Measurements from ENCODE around the gene TMEM80. TPM values are rescaled to one million over a fixed set of nuclear protein-coding genes. Genes with fewer than 3 reads are reported as not detected.

The TMEM80 gene
- total and polyA plus RNA-seq, 2 of the 4 experiments (the other 2 are of a cell fraction): 5.6 to 21.7 TPM

DNA sequence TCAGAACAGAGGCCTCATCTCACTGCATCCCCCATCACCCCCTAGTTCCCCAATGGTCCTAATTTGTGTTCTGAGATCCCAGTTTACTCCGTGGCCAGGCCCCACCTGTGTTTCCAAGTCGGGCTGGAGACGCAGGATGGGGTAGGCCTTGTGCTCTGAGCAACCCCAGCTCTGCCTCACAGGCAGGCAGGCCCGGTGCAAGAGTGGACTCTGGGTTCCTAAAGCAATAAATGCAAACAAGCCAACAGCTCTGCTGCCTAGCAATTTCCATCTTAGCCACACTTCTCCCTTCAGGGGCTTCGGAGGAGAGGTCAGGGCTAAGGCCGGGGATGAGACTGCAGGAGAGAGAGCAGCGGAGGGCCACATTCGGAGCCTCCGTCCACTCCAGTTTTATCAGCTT is 7.9 kb downstream of the TMEM80 start:
- H2BK5ac ChIP-seq (ENCODE audit: low read depth, low read length, poor library complexity, severe bottlenecking): no peak overlapping the region
- dilution Hi-C loops (cut with HindIII; ENCODE audit: low sequenced_read_pairs, unreplicated experiment): no loop called here
- WGBS, 2 experiments (ENCODE audit: extremely low coverage in 2 of 2, insufficient read length in 1 of 2): 93% methylated on average over 2 of the region's 9 CpGs; no CpG with 5 or more reads in 1 of the 2 experiments
- H3K79me1 ChIP-seq (ENCODE audit: low read depth in 1 of 2, low read length in 2 of 2): peaks cover 16 to 70% of the 10 kb centered on the region in 2 experiments
- no peak overlapping the region for H2BK15ac ChIP-seq (ENCODE audit: low read depth, low read length)
- no peak overlapping the region for H4K91ac ChIP-seq (ENCODE audit: insufficient read depth, low read depth, low read length)
- H3K14ac ChIP-seq (replicated peaks; ENCODE audit: low read depth, low read length): no peak overlapping the region
- no peak overlapping the region for H2AK9ac ChIP-seq (replicated peaks; ENCODE audit: low read depth, low read length, poor library complexity)
- in situ Hi-C loops (cut with MboI; ENCODE audit: low sequenced_read_pairs): no loop called here
- no peak overlapping the region for H2AFZ ChIP-seq (replicated peaks; ENCODE audit: low read length, poor library complexity)
- ChIA-PET CTCF (no interaction called here), POLR2A (ENCODE audit: unreplicated experiment) (interaction anchor here (0.6 kb wide), 1 partner anchor 89 kb away, joined by 3 read pairs; no protein-coding TSS in a partner anchor)
- H3K27ac ChIP-seq (ENCODE audit: insufficient read depth, low read length): no peak overlapping the region
- no peak overlapping the region for H3K23ac ChIP-seq (ENCODE audit: low read depth, low read length)
- H2BK120ac ChIP-seq (ENCODE audit: low read depth, low read length): no peak overlapping the region
- H4K8ac ChIP-seq (ENCODE audit: low read depth in 2 of 2, low read length in 2 of 2): no peak overlapping the region
- intact Hi-C loops (cut with micrococcal nuclease): no loop called here
- peaks cover 12% of the 10 kb centered on the region for H4K20me1 ChIP-seq (ENCODE audit: insufficient read depth, low read length)
- no peak overlapping the region for H3K4me3 ChIP-seq (ENCODE audit: insufficient read depth, low read depth, low read length)
- no peak for DNase-seq
- H4K5ac ChIP-seq (ENCODE audit: low read depth, low read length): no peak overlapping the region
- no peak overlapping the region for H3K4me2 ChIP-seq (ENCODE audit: low read depth, low read length)
- no peak overlapping the region for H3K9ac ChIP-seq (ENCODE audit: low read depth, low read length)
- peaks cover 21% of the 10 kb centered on the region; the same call in 1 of the 2 replicates for H3K36me3 ChIP-seq (ENCODE audit: control insufficient read depth, insufficient read depth, low read length)
- no peak overlapping the region for H3K56ac ChIP-seq (ENCODE audit: extremely low read depth, insufficient read depth, low read length)
- no peak for ATAC-seq (ENCODE audit: low read depth)
- H3K18ac ChIP-seq (ENCODE audit: low read depth, low read length): no peak overlapping the region
- TF ChIP-seq RFX5 (IDR thresholded peaks at IDR 0.05; ENCODE audit: low read depth, low read length): no peak
- no peak for TF ChIP-seq NFE2L2 (IDR thresholded peaks at IDR 0.05; ENCODE audit: low read depth, low read length)
- H3K4me1 ChIP-seq (ENCODE audit: control insufficient read depth, insufficient read depth, low read length): peaks cover 33% of the 10 kb centered on the region
- no peak overlapping the region for H2AK5ac ChIP-seq (ENCODE audit: low read depth, low read length)
- no peak overlapping the region for H3K4ac ChIP-seq (ENCODE audit: low read depth, low read length)
- peaks cover 22% of the 10 kb centered on the region for H3K9me1 ChIP-seq (ENCODE audit: insufficient read depth, low read length)
- no peaks in the 10 kb centered on the region for H3K9me3 ChIP-seq (ENCODE audit: control insufficient read depth, insufficient read depth, low read length)
- H2BK20ac ChIP-seq (ENCODE audit: low read depth, low read length): no peak overlapping the region
- no peaks in the 10 kb centered on the region for H3K27me3 ChIP-seq (ENCODE audit: control insufficient read depth, insufficient read depth, low read length)
- BruUV-seq (replicated peaks): no TSS peak
